ENCODE results near the gene BANK1.
A peak's percentile ranks its signal among the peaks of the same experiment; 100 is the strongest.
"Not testable (repeated sequence)": the region's sequence is repeated elsewhere in the genome, so short reads cannot be mapped to it uniquely, and the experiment has no call there.

The BANK1 gene

DNA sequence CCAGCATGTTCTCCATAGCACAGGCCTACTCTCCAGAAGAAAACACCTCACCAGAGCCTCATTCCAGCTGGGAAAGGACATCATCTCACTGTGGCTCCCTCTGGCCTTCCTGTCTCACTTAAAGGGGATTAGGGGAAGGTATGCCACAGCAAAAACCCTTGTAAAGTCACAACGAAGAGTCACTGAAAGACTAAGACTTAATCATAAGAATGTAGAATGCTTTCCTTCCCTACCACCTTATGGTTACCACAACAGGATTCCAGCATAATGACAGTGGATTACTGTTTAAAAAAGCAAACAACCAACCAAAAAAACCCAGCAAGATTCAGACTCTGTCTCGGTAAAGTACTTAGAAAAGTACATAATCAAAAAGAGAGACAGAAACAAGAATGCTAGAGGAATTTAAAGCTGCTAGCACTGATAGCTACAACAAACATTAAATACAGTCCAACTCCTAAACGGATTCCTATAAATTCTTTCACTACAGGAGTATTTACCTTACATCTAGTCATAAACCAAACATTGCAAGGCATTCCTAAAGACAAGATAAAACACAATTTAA lies 75.1 kb downstream of the BANK1 start:
- no peak for DNase-seq (ENCODE audit: low read depth)
- H3K4me3 ChIP-seq (ENCODE audit: low read depth, low read length), result no peak overlapping the region

- no peak for DNase-seq (ENCODE audit: low read depth)
- no peak overlapping the region for H3K4me3 ChIP-seq (ENCODE audit: low read depth, low read length)
Observed at GRCh38 chr4:101870874-101871273, 80.3 kb downstream of the BANK1 start.

- DNase-seq (ENCODE audit: low read depth), result no peak
- H3K4me3 ChIP-seq (ENCODE audit: low read depth, low read length), result no peak overlapping the region
Observed at GRCh38 chr4:101871962-101872676, 81.6 kb downstream of the BANK1 start.

DNA sequence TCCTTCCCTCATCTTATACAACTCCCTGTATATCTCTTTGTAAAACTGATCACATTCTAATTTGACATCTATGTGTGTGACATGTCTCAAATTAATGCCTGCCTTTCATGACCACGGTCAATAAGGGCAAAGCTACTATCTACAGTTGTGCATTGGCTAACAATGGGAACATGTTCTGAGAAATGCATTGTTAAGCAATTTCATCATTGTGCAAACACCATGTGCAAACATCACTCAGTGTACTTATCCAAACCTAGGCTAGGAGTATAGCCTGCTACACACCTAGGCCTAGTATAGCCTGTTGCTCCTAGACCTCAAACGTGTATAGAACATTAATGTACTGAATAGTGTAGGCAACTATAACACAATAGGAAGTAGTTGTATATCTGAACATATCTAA lies 95.0 kb downstream of the BANK1 start:
- no peak overlapping the region for H3K4me3 ChIP-seq (ENCODE audit: low read depth, low read length)
- DNase-seq (ENCODE audit: low read depth), result no peak

DNA sequence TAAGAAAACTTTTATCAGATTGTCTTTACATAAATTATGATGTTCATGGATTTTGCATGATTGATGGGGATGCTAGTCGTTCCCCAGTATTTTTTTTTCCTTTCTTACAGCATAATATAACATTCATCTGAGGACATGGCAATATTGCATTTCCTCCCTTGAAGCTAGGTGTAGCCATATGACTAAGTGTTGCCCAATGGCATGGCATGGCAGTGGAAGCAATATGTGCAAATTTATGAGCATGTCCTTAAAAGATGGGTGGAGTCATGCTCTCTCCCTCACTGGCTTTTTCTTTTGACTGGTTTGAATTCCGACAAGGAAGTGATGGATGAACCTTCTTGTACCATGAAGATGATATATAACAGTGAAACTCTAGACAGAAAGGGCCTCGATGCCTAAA lies 96.3 kb downstream of the BANK1 start:
- H3K4me3 ChIP-seq (ENCODE audit: low read depth, low read length), result no peak overlapping the region
- no peak for DNase-seq (ENCODE audit: low read depth)

- no peak overlapping the region for H3K4me3 ChIP-seq (ENCODE audit: low read depth, low read length)
- DNase-seq (ENCODE audit: low read depth), result no peak
Observed at GRCh38 chr4:101888472-101888871, 97.9 kb downstream of the BANK1 start.

DNA sequence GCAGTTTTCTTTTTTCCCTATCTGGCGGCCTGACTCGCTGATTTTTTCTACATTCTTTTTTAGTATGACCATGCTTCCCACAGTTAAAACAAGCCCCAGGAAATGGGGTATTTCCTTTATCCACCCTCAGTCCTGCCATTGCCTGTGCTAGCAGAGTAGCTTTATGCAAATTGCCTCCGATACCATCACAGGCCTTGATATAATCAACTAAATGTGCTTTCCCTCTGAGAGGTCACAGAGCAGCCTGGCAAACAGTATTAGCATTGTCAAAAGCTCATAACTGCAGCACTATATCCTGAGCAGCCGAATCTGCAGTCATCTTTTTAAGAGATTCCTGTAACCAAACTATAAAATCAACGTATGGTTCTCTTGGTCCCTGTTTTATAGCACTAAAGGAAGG lies 115.0 kb downstream of the BANK1 start:
- DNase-seq (ENCODE audit: low read depth); H3K4me3 ChIP-seq (ENCODE audit: low read depth, low read length): not testable (repeated sequence)

DNA sequence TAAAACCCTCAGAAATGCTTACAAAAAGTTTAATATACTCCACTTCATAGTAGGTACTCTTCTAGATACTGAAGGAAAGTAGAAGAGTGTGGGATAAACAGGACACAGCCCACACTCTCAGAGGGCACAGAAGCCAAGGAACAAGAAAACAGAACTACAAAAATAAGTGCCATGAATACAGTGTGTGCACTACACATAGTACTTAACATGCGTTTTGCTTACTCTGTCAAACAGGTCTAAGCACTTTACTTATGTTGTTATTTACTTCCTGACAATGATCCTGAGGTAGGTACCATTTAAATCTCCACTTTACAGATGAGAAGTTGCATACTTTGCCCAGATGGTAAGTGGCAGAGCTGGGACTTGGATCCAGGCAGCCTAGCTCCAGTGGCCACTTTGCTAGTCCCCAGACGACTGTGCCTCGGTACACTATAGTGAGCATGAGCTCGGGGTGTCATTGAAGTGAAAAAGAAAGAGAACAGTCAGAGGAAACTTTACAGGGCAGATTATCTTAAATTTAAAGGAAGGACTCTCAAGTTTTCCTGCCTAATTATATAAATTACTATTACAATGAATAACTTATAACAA lies 120.3 kb downstream of the BANK1 start:
- no peak for DNase-seq (ENCODE audit: low read depth)
- H3K4me3 ChIP-seq (ENCODE audit: low read depth, low read length), result no peak overlapping the region

DNA sequence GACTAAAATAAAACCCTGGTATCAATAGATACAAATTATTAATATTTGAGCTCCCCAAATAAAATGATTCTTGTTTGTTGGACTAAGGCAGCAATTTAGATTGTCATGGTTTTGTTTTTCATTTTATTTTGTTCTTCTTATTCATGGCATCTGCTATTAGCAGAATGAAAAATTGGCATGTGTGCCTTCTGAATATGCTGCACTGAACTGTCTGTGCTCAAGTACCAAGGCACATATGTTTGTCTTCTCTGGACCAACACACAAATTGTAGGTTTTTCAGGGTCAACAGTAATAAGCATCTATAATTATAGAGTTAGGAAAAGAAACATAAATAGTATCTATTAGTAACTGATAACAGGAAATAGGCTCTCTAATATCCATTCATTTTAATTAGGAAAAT lies 121.1 kb downstream of the BANK1 start:
- DNase-seq (ENCODE audit: low read depth), result no peak
- H3K4me3 ChIP-seq (ENCODE audit: low read depth, low read length), result no peak overlapping the region

GRCh38 chr4:101914761-101915160 lies 124.2 kb downstream of the BANK1 start:
- no peak for DNase-seq (ENCODE audit: low read depth)

GRCh38 chr4:101919373-101919977 lies 128.9 kb downstream of the BANK1 start:
- H3K4me3 ChIP-seq (ENCODE audit: low read depth, low read length), result no peak overlapping the region
- no peak for DNase-seq (ENCODE audit: low read depth)

More at GRCh38 chr4:101914761-101915160, 124.2 kb downstream of the BANK1 start:
- H3K4me3 ChIP-seq (ENCODE audit: low read depth, low read length), result no peak overlapping the region

DNA sequence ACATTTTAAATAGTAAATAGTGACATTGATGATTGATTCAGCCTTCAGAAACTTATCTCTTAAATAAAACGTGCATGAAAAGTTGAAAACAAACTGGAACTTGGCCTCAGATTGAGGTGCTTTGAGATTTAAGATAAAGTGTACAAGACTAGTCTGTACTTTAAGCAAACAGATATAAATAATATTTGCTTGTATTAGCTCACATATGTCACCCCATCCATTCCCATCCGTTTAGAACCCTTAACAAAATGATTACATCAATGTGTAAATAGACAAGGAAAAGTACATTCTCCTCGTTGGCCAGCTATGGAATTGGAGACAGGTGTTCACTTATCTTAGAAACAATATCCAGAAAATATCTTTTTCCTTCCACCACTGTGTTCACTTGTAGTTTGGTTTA lies 130.8 kb downstream of the BANK1 start:
- DNase-seq (ENCODE audit: low read depth), result no peak
- no peak overlapping the region for H3K4me3 ChIP-seq (ENCODE audit: low read depth, low read length)

DNA sequence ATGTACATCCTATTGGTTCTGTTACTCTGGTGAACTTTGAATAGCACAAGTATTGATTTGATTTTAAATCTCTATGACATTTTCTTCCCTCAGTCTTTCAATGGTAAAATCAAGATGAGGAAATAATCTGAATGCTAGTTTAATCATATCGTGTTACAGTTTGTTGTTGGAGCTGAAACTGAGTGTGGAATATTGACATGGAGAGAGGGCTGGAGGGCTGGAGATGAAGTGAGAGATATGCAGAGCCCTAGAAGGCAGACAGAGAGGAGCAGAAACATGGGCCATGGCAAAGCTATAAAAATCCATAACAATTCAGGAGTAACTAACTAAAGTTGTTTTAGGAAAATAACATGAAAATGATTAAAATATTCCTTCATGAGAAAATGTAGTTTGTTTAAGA lies 141.1 kb downstream of the BANK1 start:
- H3K4me3 ChIP-seq (ENCODE audit: low read depth, low read length), result no peak overlapping the region
- DNase-seq (ENCODE audit: low read depth), result no peak

DNA sequence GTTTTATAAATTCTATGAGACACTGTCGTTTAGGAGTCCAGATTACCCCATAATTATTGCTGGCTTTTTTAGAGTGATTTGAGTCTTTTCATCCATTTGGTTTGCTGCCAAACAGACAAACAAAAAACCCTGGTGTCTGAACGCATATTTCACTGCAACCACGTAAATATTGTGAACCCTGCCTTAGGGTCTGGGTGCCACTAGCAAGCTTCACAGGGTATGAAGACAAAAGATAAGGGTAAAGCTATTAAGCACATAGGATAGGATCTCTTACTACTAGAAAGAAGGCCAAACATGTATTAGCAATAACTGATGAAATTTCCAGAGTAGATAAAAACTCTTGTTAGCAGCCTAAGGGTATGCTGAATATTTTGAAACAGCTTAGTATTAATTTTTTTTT lies 143.3 kb downstream of the BANK1 start:
- no peak for DNase-seq (ENCODE audit: low read depth)
- no peak overlapping the region for H3K4me3 ChIP-seq (ENCODE audit: low read depth, low read length)

GRCh38 chr4:101938836-101939235 lies 148.3 kb downstream of the BANK1 start:
- DNase-seq (ENCODE audit: low read depth), result no peak
- no peak overlapping the region for H3K4me3 ChIP-seq (ENCODE audit: low read depth, low read length)

- no peak overlapping the region for H3K4me3 ChIP-seq (ENCODE audit: low read depth, low read length)
- no peak for DNase-seq (ENCODE audit: low read depth)
Observed at GRCh38 chr4:101941816-101942358, 151.4 kb downstream of the BANK1 start.

GRCh38 chr4:101942891-101943290 lies 152.4 kb downstream of the BANK1 start:
- no peak for DNase-seq (ENCODE audit: low read depth)
- no peak overlapping the region for H3K4me3 ChIP-seq (ENCODE audit: low read depth, low read length)

DNA sequence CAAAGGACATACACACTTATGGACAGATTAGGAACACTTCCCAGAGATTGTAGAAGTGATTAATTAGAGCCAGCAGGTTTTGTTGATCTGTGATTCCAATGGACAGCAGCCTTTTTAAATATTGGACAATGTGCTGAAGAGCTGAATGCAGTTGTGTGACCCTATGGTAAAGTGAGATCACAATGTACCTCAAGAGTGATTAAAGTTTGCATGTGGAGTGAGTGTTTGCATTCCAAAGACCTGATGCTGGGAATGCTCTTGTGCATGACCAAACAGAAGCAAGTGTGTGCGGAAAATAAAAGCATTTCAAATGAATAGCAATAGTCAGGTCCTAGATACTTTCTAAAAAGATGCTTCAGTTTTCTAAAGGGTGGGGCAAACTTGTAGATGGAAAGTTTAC lies 154.1 kb downstream of the BANK1 start:
- peak; percentile 46 for DNase-seq (ENCODE audit: low read depth)
- no peak overlapping the region for H3K4me3 ChIP-seq (ENCODE audit: low read depth, low read length)

DNA sequence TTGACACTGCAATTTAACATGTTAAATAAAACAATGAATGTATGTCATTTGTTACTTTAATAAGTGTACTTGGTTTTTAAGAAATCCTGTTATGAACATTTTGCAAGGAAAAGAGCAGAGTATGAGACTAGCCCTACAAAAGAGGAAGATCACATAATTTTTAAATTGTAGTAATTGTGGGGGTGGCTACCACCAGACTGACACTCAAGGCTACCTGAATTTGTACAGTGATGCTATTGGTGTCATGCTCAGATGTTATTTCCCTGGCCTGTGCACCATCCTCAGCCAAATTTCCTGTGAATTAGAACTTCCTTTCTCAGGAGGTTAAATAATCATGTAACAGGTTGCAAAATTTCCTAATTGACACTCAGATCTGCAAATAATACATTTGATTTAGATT lies 157.5 kb downstream of the BANK1 start:
- no peak overlapping the region for H3K4me3 ChIP-seq (ENCODE audit: low read depth, low read length)
- no peak for DNase-seq (ENCODE audit: low read depth)

DNA sequence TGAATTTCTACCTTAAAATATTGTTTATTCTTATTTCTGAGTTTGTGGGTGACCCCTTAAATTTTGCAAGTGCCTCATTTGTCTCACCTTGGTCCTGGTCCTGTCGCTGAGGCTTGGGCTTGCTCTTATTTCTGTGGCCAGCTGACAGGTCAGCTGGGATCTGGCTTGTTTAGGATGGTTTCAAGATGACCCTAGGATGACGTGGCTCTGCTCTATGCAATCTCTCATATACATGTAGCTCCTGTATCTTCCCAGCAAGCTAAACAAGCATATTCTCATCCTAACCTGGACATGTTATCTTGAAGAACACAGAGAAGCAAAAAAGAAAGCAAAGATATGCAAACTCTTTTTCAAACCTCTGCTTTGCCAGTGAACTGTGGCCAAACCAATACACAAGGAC lies 158.4 kb downstream of the BANK1 start:
- no peak for DNase-seq (ENCODE audit: low read depth)
- no peak overlapping the region for H3K4me3 ChIP-seq (ENCODE audit: low read depth, low read length)

Data from skeletal muscle cell (primary cell).